ENCODE data around the gene METTL23. TPM values are rescaled to one million over a fixed set of nuclear protein-coding genes. Genes with fewer than 3 reads are reported as not detected.
"Not testable (repeated sequence)": the region's sequence is repeated elsewhere in the genome, so short reads cannot be mapped to it uniquely, and the experiment has no call there.

The METTL23 gene
- total RNA-seq, 1 experiment from 2014 or later: 37.7 TPM

- H3K27me3 Mint-ChIP-seq (ENCODE audit: insufficient read depth, unreplicated experiment): no peaks in the 10 kb centered on the region
- POLR2A ChIA-PET: interaction anchor here (1.0 to 1.3 kb wide), 2 partner anchors 35 to 154 kb away, joined by 3 to 4 read pairs; no protein-coding TSS in a partner anchor
- no peak for TF ChIP-seq CTCF (IDR thresholded peaks at IDR 0.05; ENCODE audit: insufficient read depth in 1 of 2, low read depth in 1 of 2, low read length in 1 of 2, severe bottlenecking in 1 of 2, unreplicated experiment in 1 of 2)
- H3K36me3 Mint-ChIP-seq (ENCODE audit: insufficient read depth, unreplicated experiment): peaks cover 17% of the 10 kb centered on the region
- peaks cover 15% of the 10 kb centered on the region for H3K4me1 Mint-ChIP-seq (ENCODE audit: low read depth, unreplicated experiment)
- peak; percentile 64 to 79 for DNase-seq
- CTCF ChIA-PET: interaction anchor here (1.1 to 1.4 kb wide), 2 partner anchors 30 to 154 kb away, joined by 3 to 4 read pairs; no protein-coding TSS in a partner anchor
- H3K9me3 Mint-ChIP-seq (ENCODE audit: unreplicated experiment): no peaks in the 10 kb centered on the region
- H3K27ac Mint-ChIP-seq (ENCODE audit: unreplicated experiment): peak within 1 kb of the TSS; percentile 75
- BruUV-seq (replicated peaks): no TSS peak
- Histone ChIP-seq H3K9me3 (no peaks in the 10 kb centered on the region), H3K36me3 (ENCODE audit: control insufficient read depth, insufficient read depth, low read length) (peaks cover 2% of the 10 kb centered on the region), H3K4me1 (peaks cover 13% of the 10 kb centered on the region), H3K27me3 (replicated peaks; ENCODE audit: control insufficient read depth, insufficient read depth, low read length) (no peaks in the 10 kb centered on the region), H3K4me3 (ENCODE audit: low read depth, low read length) (peak within 1 kb of the TSS; percentile 71)
- peak within 1 kb of the TSS; percentile 77 for H3K4me3 Mint-ChIP-seq (ENCODE audit: unreplicated experiment)
- intact Hi-C loops (cut with micrococcal nuclease; ENCODE audit: unreplicated experiment): loop anchor here (1.0 to 5.0 kb wide), 2 partner anchors 26 to 39 kb away; partner anchors contain the start of gene SRSF2
Measured at GRCh38 chr17:76710863-76711611, 15.6 kb upstream of the METTL23 start, which contains the start of gene MXRA7. Gene MXRA7 (minus strand): TSS chr17:76710965. CDS start chr17:76710946, 19 bp downstream.

DNA sequence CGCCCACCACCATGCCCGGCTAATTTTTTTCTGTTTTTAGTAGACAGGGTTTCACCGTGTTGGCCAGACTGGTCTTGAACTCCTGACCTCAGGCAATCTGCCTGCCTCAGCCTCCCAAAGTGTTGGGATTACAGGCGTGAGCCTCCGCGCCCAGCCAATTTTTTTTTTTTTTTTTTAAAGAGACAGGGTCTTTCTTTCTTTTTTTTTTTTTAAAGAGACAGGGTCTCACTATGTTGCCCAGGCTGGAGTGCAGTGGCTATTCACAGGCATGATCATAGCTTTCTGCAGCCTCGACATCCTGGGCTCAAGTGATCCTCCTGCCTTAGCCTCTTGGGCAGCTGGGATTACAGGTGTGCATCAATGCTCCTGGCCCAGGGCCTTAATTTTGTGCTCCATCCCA, 14.3 kb upstream of the METTL23 start:
- DNase-seq; H3K27me3 ChIP-seq (replicated peaks; ENCODE audit: control insufficient read depth, insufficient read depth, low read length); POLR2A ChIA-PET; H3K36me3 ChIP-seq (ENCODE audit: control insufficient read depth, insufficient read depth, low read length); H3K4me3 Mint-ChIP-seq (ENCODE audit: unreplicated experiment); CTCF ChIA-PET; H3K9me3 Mint-ChIP-seq (ENCODE audit: unreplicated experiment); H3K27ac Mint-ChIP-seq (ENCODE audit: unreplicated experiment); H3K9me3 ChIP-seq; H3K27me3 Mint-ChIP-seq (ENCODE audit: insufficient read depth, unreplicated experiment); BruUV-seq (replicated peaks); H3K4me3 ChIP-seq (ENCODE audit: low read depth, low read length): not testable (repeated sequence)
- peaks cover 30% of the 10 kb centered on the region for H3K36me3 Mint-ChIP-seq (ENCODE audit: insufficient read depth, unreplicated experiment)
- intact Hi-C loops (cut with micrococcal nuclease; ENCODE audit: unreplicated experiment): loop anchor here (5.0 kb wide), 1 partner anchor 40 kb away; no protein-coding TSS in a partner anchor
- H3K4me1 Mint-ChIP-seq (ENCODE audit: low read depth, unreplicated experiment): peaks cover 21% of the 10 kb centered on the region
- peaks cover 13% of the 10 kb centered on the region for H3K4me1 ChIP-seq

GRCh38 chr17:76713765-76714164, 12.9 kb upstream of the METTL23 start:
- peaks cover 45% of the 10 kb centered on the region for H3K36me3 Mint-ChIP-seq (ENCODE audit: insufficient read depth, unreplicated experiment)
- Histone ChIP-seq H3K4me1 (peaks cover 13% of the 10 kb centered on the region), H3K27me3 (replicated peaks; ENCODE audit: control insufficient read depth, insufficient read depth, low read length) (no peaks in the 10 kb centered on the region), H3K9me3 (no peaks in the 10 kb centered on the region), H3K4me3 (ENCODE audit: low read depth, low read length) (no peak overlapping the region), H3K36me3 (ENCODE audit: control insufficient read depth, insufficient read depth, low read length) (peaks cover 3% of the 10 kb centered on the region)
- no peak for TF ChIP-seq CTCF (IDR thresholded peaks at IDR 0.05; ENCODE audit: insufficient read depth in 1 of 2, low read depth in 1 of 2, low read length in 1 of 2, severe bottlenecking in 1 of 2, unreplicated experiment in 1 of 2)
- BruUV-seq (replicated peaks): no TSS peak
- H3K4me1 Mint-ChIP-seq (ENCODE audit: low read depth, unreplicated experiment): peaks cover 21% of the 10 kb centered on the region
- no peak overlapping the region for H3K27ac Mint-ChIP-seq (ENCODE audit: unreplicated experiment)
- H3K9me3 Mint-ChIP-seq (ENCODE audit: unreplicated experiment): no peaks in the 10 kb centered on the region
- DNase-seq: no peak
- no peaks in the 10 kb centered on the region for H3K27me3 Mint-ChIP-seq (ENCODE audit: insufficient read depth, unreplicated experiment)
- ChIA-PET CTCF (interaction anchor here (1.1 to 1.3 kb wide), 2 partner anchors 32 to 74 kb away, joined by 3 to 4 read pairs; no protein-coding TSS in a partner anchor), POLR2A (no interaction called here)
- intact Hi-C loops (cut with micrococcal nuclease; ENCODE audit: unreplicated experiment): loop anchor here (2.0 to 5.0 kb wide), 3 partner anchors 27 to 157 kb away; no protein-coding TSS in a partner anchor
- peak overlapping the region; percentile 13 for H3K4me3 Mint-ChIP-seq (ENCODE audit: unreplicated experiment)

All from Caco-2 (cell line).